Measurements from ENCODE around the gene CAPS.

Gene CAPS

DNA sequence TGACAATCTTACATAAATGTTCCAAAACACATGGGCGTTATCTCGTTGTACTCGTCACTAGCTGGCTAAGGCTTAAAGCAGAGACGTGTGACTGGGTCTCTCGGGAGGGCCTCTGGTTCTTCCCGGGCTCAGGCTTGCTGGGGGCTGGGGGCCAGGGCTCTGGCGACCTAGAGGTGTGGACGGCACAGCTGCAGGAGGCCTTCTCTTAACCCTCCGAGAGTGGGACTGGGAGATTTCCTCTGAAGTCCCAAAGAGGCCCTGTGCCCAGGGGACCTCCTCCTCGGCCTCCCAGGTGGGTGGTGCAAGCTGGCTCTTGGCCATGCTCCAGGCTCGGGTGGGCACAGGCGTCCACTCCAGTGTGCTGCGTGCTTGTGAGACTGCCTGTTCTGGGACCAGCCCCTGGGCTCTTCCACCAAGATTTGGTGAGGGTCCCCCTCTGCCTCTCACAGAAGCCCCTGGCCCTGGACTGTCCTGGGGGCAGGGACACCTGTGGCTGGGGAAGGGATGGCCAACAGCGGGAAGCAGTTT is 2.2 kb downstream of the CAPS start:
- H3K36me3 Mint-ChIP-seq = no peaks in the 10 kb centered on the region
- no peak overlapping the region for H3K27ac Mint-ChIP-seq
- no peaks in the 10 kb centered on the region for H3K27me3 Mint-ChIP-seq
- no peaks in the 10 kb centered on the region for H3K4me1 Mint-ChIP-seq
- H3K4me3 Mint-ChIP-seq = no peak overlapping the region
- no peaks in the 10 kb centered on the region for H3K9me3 Mint-ChIP-seq

DNA sequence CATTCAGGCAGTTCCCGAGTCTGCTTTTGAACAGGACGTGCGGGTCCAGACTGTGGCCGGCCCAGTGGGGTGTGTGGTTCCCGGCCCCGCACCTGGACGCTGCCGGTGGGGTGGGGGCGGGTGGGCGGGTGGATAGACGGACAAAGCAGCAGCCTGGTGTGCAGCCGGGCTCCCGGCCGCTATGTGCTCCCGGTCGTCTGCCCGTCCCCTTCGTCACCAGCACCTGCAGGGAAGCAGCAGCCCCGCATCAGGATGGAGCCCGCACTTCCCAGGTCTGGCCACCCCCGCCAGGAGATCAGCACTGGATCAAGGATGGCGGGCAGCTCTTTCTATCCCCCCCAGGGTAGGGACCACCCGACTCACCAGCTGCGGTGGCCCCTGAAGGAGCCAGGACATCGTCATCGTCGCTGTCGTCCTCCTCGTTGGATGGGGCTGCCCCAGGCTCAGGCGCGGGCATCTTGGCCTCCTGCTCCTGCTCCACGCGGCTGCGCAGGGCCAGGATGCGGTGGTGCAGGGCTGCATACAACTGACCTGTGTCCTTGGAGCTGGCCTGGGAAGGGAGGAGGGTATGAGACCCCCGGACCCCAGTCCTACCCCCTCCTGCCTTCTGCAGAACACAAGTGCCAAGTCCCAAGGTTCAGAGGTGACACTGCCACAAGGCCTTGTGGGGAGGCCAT is 3.5 kb downstream of the CAPS start:
- Mint-ChIP-seq H3K36me3 (no peaks in the 10 kb centered on the region), H3K4me3 (no peak overlapping the region), H3K27ac (no peak overlapping the region), H3K9me3 (no peaks in the 10 kb centered on the region), H3K4me1 (no peaks in the 10 kb centered on the region), H3K27me3 (no peaks in the 10 kb centered on the region)

DNA sequence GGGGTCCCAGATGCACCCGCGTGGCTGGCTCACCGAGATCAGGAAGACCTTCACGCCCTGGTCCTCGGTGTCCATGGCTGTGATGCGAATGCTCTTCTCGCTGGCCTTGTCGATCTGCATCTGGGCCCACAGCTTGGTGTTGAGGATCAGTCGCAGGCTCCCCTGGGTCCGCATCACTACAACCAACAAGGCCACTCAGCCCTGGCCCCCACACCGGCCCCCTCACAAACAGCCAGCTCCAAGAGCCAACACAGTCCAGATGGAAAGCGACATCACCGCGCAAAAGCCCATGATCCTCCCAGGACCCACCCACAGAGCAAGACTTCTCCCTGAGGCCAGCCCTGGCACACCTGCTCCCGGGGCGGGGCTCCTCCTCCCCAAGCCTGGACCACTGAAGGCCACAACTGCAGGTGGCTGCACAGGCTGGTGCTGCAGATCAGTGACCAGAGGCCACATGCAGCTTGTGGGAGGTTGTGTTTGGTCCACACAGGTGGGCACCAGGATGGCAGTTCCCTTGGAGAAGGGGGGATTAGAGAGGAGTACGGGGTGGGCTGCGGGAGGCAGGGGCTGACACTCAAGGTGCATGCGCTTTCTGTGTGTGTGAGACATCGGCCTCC is 4.5 kb downstream of the CAPS start:
- no peaks in the 10 kb centered on the region for H3K36me3 Mint-ChIP-seq
- H3K9me3 Mint-ChIP-seq = no peaks in the 10 kb centered on the region
- no peaks in the 10 kb centered on the region for H3K4me1 Mint-ChIP-seq
- no peak overlapping the region for H3K4me3 Mint-ChIP-seq
- no peaks in the 10 kb centered on the region for H3K27me3 Mint-ChIP-seq
- H3K27ac Mint-ChIP-seq = peak overlapping the region; percentile 30

DNA sequence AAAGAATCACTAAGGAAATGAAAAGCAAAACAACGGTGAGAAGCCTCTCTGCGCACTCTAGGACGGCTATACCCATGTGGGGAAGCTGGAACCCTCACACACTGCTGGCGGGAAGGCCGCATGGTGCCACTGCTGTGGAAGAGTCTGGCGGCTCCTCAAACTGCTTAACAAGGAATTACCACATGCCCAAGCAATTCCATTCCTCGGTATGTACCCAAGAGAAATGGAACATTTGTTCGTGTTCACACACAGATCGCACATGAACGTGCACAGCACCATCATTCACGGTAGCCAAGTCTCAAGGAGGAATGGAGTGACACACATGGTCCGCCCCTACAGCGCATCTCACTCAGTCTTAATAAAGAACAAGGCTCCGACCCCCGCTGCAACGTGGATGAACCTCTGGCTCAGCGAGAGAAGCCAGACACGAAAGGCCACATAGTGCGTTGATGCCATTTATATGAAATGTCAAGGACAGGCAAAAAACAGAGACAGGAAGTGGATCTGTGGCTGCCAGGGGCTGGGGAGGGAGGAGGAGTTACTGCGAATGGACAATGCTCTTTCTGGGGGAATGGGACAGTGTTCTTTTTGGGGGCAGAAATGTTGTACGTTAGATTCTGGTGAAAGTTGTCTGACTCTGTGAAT is 7.6 kb downstream of the CAPS start:
- Mint-ChIP-seq H3K4me1 (no peaks in the 10 kb centered on the region), H3K27me3 (no peaks in the 10 kb centered on the region), H3K27ac (no peak overlapping the region), H3K4me3 (no peak overlapping the region), H3K36me3 (peaks cover 2% of the 10 kb centered on the region), H3K9me3 (no peaks in the 10 kb centered on the region)

DNA sequence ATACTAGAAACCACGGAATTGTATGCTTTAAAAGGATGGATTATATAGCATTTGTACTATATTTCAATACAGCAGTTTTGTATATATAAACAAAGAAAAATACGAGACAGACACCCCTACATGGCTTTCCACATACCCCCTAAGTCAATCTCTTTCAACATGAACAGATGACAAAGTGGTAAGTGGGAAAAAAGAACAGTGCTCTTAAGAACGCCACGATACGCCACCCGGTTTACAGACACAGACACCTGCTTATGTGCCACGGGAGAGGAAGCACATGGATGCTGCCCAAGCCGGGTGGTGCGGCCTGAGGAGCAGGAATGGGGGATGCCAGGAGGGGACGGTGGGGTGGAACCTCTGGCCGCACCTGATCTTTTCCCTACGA is 8.1 kb downstream of the CAPS start:
- Mint-ChIP-seq H3K27me3 (no peaks in the 10 kb centered on the region), H3K4me1 (no peaks in the 10 kb centered on the region), H3K27ac (no peak overlapping the region), H3K9me3 (no peaks in the 10 kb centered on the region), H3K36me3 (peaks cover 2% of the 10 kb centered on the region), H3K4me3 (no peak overlapping the region)

DNA sequence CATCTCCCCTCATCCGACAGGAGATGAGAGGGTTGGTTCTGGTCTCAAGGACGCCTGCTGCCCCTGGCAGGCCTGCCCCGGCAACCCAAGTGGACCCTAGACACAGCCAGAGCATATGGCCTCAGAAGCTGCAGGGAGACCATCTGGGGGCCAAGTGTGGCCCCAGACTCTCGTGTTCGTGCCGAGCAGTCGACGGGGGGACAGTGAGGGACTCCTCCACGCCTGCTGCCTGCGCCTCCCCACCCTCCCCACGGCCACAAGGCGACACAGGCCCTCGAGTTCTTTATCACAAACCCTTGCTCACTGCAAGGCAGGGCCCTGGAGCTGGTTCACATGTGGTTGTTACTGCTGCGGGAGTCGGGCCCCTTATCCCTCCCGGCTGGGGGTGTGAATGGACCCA is 9.3 kb downstream of the CAPS start:
- H3K4me3 Mint-ChIP-seq = no peak overlapping the region
- H3K27ac Mint-ChIP-seq = no peak overlapping the region
- peaks cover 6% of the 10 kb centered on the region for H3K36me3 Mint-ChIP-seq
- no peaks in the 10 kb centered on the region for H3K9me3 Mint-ChIP-seq
- no peaks in the 10 kb centered on the region for H3K27me3 Mint-ChIP-seq
- no peaks in the 10 kb centered on the region for H3K4me1 Mint-ChIP-seq

DNA sequence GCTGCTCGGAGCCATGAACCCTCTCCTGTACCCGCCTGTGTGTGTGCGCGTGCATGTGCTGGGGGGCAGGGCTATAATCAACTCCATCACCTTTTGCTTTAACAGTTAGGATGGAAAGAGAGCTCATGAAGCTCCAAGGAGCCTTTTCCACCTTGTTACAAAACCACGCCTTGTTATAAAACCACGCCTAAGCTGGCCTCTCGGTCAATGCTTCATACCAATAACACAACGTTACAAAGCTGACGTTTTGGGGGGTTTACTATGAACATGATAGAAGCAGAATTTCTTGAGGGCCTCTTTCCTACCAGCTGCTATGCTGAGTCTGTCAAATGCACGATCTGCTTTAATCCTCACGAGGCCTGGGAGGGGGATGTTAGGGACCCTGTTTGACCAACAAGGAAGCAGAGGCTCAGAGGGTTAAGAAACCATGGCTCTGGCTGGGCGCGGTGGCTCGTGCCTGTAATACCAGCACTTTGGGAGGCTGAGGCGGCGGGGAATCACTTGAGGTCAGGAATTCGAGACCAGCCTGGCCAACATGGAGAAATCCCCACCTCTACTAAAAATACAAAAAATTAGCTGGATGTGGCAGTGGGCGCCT is 11.9 kb downstream of the CAPS start:
- Mint-ChIP-seq H3K36me3 (peaks cover 11% of the 10 kb centered on the region), H3K9me3 (no peaks in the 10 kb centered on the region), H3K4me3 (no peak overlapping the region), H3K4me1 (no peaks in the 10 kb centered on the region), H3K27ac (no peak overlapping the region), H3K27me3 (no peaks in the 10 kb centered on the region)

DNA sequence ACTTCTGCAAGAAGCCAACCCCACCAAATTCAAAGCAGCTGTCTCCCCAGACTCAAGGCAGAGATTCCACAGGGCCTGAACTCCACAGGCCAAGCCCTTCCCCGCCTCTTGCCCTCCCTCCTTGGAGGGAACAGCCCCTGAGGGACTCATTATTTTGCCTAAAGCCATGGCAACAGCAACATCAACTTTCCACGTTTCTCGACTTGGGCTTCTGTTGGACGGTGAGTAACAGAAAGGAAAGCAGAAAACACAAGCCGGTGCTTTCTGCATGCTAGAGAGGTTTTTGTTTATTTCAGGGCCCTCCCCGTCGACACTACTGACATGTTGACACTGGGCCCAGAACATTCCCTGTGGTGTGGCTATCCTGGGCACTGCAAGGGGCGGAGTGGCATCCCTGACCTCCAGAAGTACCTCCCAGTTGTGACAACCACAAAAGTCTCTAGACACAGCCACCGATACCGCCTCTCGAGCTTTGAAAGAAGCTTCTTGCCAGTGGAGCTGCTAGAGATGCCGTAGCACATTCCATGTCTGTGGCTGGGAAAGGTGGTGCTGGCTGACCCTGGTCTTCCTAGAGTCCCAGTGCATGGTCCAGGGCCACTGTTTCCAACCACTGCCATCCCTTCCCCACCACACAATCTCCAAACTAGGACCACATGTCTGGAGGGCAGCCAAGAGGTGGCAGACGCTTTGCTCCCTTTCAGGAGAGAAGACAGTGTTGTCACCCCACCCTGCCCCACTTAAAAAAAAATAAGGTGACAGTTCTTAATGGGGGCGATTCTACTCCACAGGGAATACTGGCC is 12.8 kb downstream of the CAPS start:
- H3K36me3 Mint-ChIP-seq = peaks cover 11% of the 10 kb centered on the region
- H3K27ac Mint-ChIP-seq = no peak overlapping the region
- no peaks in the 10 kb centered on the region for H3K9me3 Mint-ChIP-seq
- no peaks in the 10 kb centered on the region for H3K4me1 Mint-ChIP-seq
- no peak overlapping the region for H3K4me3 Mint-ChIP-seq
- no peaks in the 10 kb centered on the region for H3K27me3 Mint-ChIP-seq

DNA sequence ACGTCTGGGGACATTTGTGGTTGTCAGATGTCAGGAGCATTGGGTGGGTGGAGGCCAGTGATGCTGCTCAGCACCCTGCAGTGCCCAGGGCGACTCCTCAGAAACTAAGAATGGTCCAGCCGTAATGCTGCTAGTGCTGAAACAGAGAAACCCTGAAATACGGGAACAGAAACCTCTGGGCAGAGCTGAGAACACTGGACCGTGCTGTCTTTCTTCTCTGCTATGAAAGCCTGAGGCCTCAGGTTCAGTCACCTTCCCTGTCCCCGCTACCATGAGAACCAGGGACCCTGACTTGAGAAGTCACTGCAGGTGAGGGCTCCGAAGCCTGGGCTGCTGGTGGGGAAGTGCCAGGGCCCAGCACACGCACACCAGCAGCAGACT is 13.4 kb downstream of the CAPS start:
- Mint-ChIP-seq H3K27ac (no peak overlapping the region), H3K4me3 (no peak overlapping the region), H3K9me3 (no peaks in the 10 kb centered on the region), H3K27me3 (no peaks in the 10 kb centered on the region), H3K36me3 (peaks cover 11% of the 10 kb centered on the region), H3K4me1 (no peaks in the 10 kb centered on the region)

DNA sequence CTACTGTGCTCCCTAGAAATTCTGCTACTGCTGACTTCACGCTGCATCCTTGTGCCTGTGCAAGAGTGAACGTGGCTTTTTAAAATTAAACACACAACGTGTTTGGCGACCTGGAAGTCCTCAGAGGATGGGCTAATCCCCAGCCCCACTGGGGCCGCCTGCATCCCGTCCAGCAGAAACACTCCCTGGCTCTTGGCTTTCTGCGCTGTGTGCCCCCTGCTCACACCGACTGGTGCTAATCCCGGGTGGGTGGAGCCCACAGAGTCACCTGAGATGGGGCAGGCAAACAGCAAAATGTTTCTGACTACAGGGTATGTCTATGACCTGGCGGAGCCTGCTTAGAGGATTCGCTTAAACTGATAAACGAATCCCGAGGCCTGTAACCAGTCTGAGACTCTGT is 15.1 kb downstream of the CAPS start:
- peaks cover 11% of the 10 kb centered on the region for H3K36me3 Mint-ChIP-seq
- H3K4me3 Mint-ChIP-seq = no peak overlapping the region
- no peaks in the 10 kb centered on the region for H3K9me3 Mint-ChIP-seq
- no peak overlapping the region for H3K27ac Mint-ChIP-seq
- no peaks in the 10 kb centered on the region for H3K27me3 Mint-ChIP-seq
- H3K4me1 Mint-ChIP-seq = no peaks in the 10 kb centered on the region

DNA sequence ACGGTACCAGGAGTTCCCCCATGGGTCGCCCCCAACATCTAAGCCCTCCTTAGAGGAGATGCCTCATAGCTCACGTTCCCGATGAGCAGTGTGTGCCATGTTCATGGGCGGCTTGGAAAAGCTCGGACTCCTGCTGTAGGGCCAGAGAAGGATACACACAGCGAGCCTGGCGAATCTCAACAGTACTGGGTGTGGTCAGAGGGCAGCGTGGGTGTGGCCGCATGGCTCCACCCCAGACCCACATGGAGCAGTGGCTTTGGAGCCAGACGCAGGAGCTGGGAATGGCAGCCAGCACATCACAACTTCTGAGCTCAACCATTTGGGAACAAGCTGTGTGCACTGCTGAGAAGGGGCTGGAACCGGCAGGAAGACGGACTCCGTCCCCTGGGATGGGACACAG is 15.6 kb downstream of the CAPS start:
- Mint-ChIP-seq H3K27ac (no peak overlapping the region), H3K9me3 (no peaks in the 10 kb centered on the region), H3K36me3 (peaks cover 11% of the 10 kb centered on the region), H3K4me1 (no peaks in the 10 kb centered on the region), H3K27me3 (no peaks in the 10 kb centered on the region), H3K4me3 (no peak overlapping the region)

DNA sequence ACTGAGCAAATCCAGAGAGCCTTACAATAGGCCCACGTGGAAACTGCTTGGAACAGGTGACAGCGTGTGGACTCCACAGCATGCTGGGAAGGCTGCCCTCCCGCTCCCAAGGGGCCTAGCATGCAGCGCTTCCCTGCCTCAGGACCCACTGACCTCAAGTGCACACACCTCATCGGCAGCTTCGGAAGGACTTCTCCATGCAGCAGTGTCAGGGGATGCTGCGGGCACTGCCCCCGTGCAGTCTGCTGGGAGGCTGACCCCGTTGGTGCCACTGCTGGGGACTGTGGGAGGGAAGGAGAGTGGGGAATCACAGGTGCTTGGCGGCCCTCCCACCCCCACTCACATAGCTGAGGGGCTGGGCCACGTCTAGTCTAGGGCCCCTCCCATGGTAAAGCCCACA is 17.2 kb downstream of the CAPS start:
- Mint-ChIP-seq H3K4me1 (no peaks in the 10 kb centered on the region), H3K9me3 (no peaks in the 10 kb centered on the region), H3K4me3 (no peak overlapping the region), H3K36me3 (peaks cover 11% of the 10 kb centered on the region), H3K27me3 (no peaks in the 10 kb centered on the region), H3K27ac (no peak overlapping the region)

DNA sequence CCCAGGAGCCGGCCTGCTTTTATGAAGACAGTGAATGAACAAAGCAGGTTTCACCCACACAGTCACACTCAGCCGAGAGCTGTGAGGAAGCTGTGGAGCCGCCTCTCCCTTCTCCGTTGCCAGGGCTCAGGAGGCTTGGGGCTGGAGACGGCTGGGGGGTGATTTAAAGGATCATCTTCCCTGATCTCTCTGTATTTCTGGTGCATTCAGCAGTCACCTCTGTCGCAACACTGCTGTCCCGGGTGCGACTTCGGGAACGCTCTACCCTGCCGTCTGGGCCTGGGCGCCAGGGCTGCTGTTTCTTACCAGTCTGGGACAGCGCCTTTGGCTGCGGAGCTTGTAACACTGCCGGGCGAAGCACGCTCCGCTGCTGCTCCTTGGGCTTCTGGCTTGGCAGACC is 18.1 kb downstream of the CAPS start:
- Mint-ChIP-seq H3K36me3 (peaks cover 11% of the 10 kb centered on the region), H3K4me3 (no peak overlapping the region), H3K27me3 (no peaks in the 10 kb centered on the region), H3K9me3 (no peaks in the 10 kb centered on the region), H3K27ac (no peak overlapping the region), H3K4me1 (no peaks in the 10 kb centered on the region)

DNA sequence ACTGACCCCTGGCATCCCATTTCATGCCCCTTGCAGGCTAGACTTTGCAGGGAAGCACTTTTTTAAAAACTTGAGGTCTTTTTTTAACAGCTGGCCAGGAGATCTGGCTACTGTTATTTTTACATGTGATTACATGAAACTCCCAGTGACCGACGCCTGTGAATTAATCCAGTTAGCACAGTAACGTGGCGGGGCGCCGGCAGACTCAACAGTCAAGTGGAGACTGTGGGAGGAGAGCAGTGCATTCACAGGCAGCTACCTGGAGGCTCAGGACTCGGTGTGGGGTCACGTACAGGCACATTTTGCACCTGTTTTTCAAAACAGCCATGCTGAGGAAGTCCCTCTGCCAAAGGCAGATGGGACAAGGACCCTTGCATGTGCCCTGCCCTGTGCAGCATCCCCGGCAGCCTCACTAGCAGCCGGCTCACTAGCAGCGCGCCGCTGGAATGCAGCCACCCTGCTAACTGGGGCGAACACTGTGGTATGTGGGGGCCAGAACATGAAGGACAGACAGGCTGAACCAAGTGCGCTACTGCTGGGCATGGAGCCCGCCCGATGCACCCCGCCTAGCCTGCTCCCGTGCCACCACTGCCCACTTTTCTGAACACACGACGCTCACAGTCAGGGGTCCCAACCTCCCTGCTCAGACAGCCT is 18.7 kb downstream of the CAPS start:
- H3K4me3 Mint-ChIP-seq = no peak overlapping the region
- H3K4me1 Mint-ChIP-seq = no peaks in the 10 kb centered on the region
- H3K27me3 Mint-ChIP-seq = no peaks in the 10 kb centered on the region
- peaks cover 11% of the 10 kb centered on the region for H3K36me3 Mint-ChIP-seq
- no peaks in the 10 kb centered on the region for H3K9me3 Mint-ChIP-seq
- no peak overlapping the region for H3K27ac Mint-ChIP-seq

DNA sequence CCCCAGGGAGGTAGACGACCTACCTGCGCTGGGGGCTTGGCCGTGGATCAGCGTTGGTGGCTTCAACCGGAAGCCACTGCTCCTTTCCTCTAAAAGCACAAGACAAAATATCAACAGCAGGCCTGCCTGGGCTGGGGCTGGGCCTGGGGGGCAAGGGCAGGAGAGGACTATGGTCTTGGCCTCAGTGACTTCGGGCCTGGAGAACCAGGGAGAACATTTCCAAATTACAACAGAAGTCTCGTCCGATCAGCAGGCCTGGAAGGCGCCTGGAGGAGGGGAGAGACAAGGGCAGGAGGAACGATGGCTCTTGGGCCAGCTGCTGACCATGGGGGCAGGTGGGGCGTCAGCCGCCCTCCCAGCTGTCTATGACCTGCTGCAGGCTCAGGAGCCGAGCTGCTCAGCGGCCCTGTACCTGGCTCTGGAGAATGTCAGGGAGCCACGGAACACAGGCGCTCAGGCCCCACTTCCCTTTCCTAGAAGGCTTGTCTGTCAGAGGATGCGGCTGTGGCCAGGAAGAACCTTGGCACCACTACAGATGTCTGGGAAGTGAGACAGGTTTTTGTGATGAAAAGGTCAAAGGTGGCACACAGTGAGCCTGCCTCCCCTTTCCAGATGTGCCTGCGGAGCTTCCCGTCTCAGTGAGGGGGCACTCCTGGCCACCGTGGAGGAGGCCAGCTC is 19.5 kb downstream of the CAPS start:
- H3K9me3 Mint-ChIP-seq = no peaks in the 10 kb centered on the region
- H3K36me3 Mint-ChIP-seq = peaks cover 7% of the 10 kb centered on the region
- no peak overlapping the region for H3K4me3 Mint-ChIP-seq
- no peaks in the 10 kb centered on the region for H3K27me3 Mint-ChIP-seq
- H3K4me1 Mint-ChIP-seq = no peaks in the 10 kb centered on the region
- H3K27ac Mint-ChIP-seq = no peak overlapping the region

All from activated naive CD4-positive, alpha-beta T cell treated with anti-CD3 and anti-CD28 coated beads, Interleukin-2, amount 50 U/mL, for 24 hours (primary cell).